Smooth muscle cell (in vitro differentiated cells): ENCODE results near the gene MACROD1. TPM values are rescaled to one million over a fixed set of nuclear protein-coding genes. Genes with fewer than 3 reads are reported as not detected.
A peak's percentile ranks its signal among the peaks of the same experiment; 100 is the strongest.

ENCODE experiments used
- DNase-seq: peaks from one replicate; lab custom pipeline; 2025; ENCODE audit not compliant: unreplicated experiment; lab: John Stamatoyannopoulos, UW
- H2AFZ ChIP-seq: fragments of 200-600 bp; sonication (generic); 2 replicates; pipeline ENCODE4 v1.6.0; 2016; ENCODE audit warnings: antibody characterized with exemption, low read depth, mild to moderate bottlenecking
- H3F3A ChIP-seq: fragments of 200-600 bp; sonication (generic); 2 replicates; pipeline ENCODE4 v1.6.0; 2017; ENCODE audit warnings: antibody characterized with exemption, low read depth
- H3K27ac ChIP-seq: fragments of 200-600 bp; sonication (generic); 2 replicates; pipeline ENCODE4 v1.5.1; 2016; ENCODE audit warnings: low read depth, mild to moderate bottlenecking
- H3K27me3 ChIP-seq: fragments of 200-600 bp; sonication (generic); 2 replicates; pipeline ENCODE4 v1.6.1; 2016; ENCODE audit warnings: low read depth, mild to moderate bottlenecking
- H3K36me3 ChIP-seq: fragments of 200-600 bp; sonication (generic); 2 replicates; pipeline ENCODE4 v1.5.1; 2016; ENCODE audit warnings: low read depth
- H3K4me1 ChIP-seq: fragments of 200-600 bp; sonication (generic); 2 replicates; pipeline ENCODE4 v1.5.1; 2016; ENCODE audit warnings: low read depth
- H3K4me2 ChIP-seq: fragments of 200-600 bp; sonication (generic); 2 replicates; pipeline ENCODE4 v1.6.0; 2016; ENCODE audit warnings: mild to moderate bottlenecking
- H3K4me3 ChIP-seq: fragments of 200-600 bp; sonication (generic); 2 replicates; pipeline ENCODE4 v1.5.1; 2016; ENCODE audit warnings: mild to moderate bottlenecking
- H3K79me2 ChIP-seq: fragments of 200-600 bp; sonication (generic); 2 replicates; pipeline ENCODE4 v1.6.0; 2016; ENCODE audit warnings: low read depth, mild to moderate bottlenecking
- H3K9ac ChIP-seq: fragments of 200-600 bp; sonication (generic); 2 replicates; pipeline ENCODE4 v1.6.0; 2016; ENCODE audit warnings: low read depth
- H3K9me3 ChIP-seq: fragments of 200-600 bp; sonication (generic); replicated peaks from 2 replicates; pipeline ENCODE4 v1.5.1; 2016; ENCODE audit warnings: low read depth
- H4K20me1 ChIP-seq: fragments of 200-600 bp; sonication (generic); 2 replicates; pipeline ENCODE4 v1.6.0; 2016; ENCODE audit warnings: low read depth
- WGBS: methylation state at CpG from one replicate; pipeline ENCODE4 v1.1.7; 2016; ENCODE audit warnings: low lambda C conversion rate; 5-methylcytosine and 5-hydroxymethylcytosine counted together
- polyA plus RNA-seq: library from polyadenylated mRNA; unstranded; fragments of >200 nt; fragmentation: Nextera tagmentation; extraction: Ambion mirVana; gene quantifications from 2 replicates; pipeline ENCODE4 v1.2.1, GENCODE V29; 2016
- total RNA-seq: library from RNA; depleted of rRNA; stranded (reverse); fragments of >200 nt; gene quantifications from 2 replicates; pipeline ENCODE4 v1.2.3, GENCODE V29; 2014
- TF ChIP-seq, protein P1 (sequence below): fragments of 200-600 bp; sonication (generic); IDR thresholded peaks from 2 replicates; pipeline ENCODE4 v1.5.1; 2017; ENCODE audit warnings: borderline replicate concordance, mild to moderate bottlenecking, antibody characterized with exemption; ENCODE audit not compliant: insufficient read depth, poor library complexity, severe bottlenecking

The MACROD1 gene, protein sequence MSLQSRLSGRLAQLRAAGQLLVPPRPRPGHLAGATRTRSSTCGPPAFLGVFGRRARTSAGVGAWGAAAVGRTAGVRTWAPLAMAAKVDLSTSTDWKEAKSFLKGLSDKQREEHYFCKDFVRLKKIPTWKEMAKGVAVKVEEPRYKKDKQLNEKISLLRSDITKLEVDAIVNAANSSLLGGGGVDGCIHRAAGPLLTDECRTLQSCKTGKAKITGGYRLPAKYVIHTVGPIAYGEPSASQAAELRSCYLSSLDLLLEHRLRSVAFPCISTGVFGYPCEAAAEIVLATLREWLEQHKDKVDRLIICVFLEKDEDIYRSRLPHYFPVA
- total RNA-seq (9.2 and 57.9 TPM in 2 replicates), polyA plus RNA-seq (32.6 and 35.2 TPM in 2 replicates)

GRCh38 chr11:64165842-64166635 lies at the start of gene MACROD1:
TSS of gene MACROD1 (minus strand) at chr11:64166113. CDS start at chr11:64165994, 119 bp downstream.
- H3K4me1 ChIP-seq = peaks cover 12% of the 10 kb centered on the region
- no peaks in the 10 kb centered on the region for H3K9me3 ChIP-seq
- peak within 1 kb of the TSS; percentile 96 for H2AFZ ChIP-seq
- DNase-seq = peak; percentile 57
- WGBS = under 1% methylated on average over 73 of the region's 92 CpGs
- H3K36me3 ChIP-seq = no peaks in the 10 kb centered on the region
- no peak within 1 kb of the TSS for H3K27ac ChIP-seq
- peak within 1 kb of the TSS; percentile 15 for H3K9ac ChIP-seq
- no peaks in the 10 kb centered on the region for H3K27me3 ChIP-seq
- H3F3A ChIP-seq = no peaks in the 10 kb centered on the region
- peak within 1 kb of the TSS; percentile 92 for H3K4me2 ChIP-seq
- no peaks in the 10 kb centered on the region for H3K79me2 ChIP-seq
- TF ChIP-seq, protein P1, sequence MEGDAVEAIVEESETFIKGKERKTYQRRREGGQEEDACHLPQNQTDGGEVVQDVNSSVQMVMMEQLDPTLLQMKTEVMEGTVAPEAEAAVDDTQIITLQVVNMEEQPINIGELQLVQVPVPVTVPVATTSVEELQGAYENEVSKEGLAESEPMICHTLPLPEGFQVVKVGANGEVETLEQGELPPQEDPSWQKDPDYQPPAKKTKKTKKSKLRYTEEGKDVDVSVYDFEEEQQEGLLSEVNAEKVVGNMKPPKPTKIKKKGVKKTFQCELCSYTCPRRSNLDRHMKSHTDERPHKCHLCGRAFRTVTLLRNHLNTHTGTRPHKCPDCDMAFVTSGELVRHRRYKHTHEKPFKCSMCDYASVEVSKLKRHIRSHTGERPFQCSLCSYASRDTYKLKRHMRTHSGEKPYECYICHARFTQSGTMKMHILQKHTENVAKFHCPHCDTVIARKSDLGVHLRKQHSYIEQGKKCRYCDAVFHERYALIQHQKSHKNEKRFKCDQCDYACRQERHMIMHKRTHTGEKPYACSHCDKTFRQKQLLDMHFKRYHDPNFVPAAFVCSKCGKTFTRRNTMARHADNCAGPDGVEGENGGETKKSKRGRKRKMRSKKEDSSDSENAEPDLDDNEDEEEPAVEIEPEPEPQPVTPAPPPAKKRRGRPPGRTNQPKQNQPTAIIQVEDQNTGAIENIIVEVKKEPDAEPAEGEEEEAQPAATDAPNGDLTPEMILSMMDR = no peak
- no peaks in the 10 kb centered on the region for H4K20me1 ChIP-seq
- peak within 1 kb of the TSS; percentile 74 for H3K4me3 ChIP-seq

DNA sequence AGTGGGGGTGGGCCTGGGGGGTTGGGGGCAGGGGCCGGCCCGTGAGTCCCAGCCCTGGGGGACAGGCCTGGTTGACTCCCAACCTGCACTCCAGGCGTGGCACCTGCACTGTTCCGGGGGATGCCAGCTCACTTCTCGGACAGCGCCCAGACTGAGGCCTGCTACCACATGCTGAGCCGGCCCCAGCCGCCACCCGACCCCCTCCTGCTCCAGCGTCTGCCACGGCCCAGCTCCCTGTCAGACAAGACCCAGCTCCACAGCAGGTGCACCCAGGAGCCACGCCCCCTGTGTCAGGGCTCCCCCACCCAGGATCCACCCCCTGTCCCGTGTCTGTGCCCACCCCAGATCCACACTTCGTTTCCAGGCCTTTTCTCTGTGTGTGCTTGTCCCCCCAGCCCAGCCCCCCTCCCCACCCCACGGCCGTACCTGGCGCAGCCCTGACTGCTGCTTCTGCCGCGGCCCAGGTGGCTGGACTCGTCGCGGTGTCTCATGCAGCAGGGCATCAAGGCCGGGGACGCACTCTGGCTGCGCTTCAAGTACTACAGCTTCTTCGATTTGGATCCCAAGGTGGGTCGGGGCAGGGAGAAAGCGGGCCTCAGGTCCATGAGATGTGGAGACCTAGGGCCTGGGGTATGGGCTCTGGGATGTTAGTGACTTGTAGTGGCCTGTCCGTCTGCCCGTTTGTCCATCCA lies 45.4 kb upstream of the MACROD1 start:
- Histone ChIP-seq H3K4me3 (no peak overlapping the region), H3K27ac (no peak overlapping the region), H3K79me2 (no peaks in the 10 kb centered on the region), H4K20me1 (no peaks in the 10 kb centered on the region), H2AFZ (no peak overlapping the region), H3K4me2 (no peak overlapping the region), H3K27me3 (no peaks in the 10 kb centered on the region), H3K9me3 (no peaks in the 10 kb centered on the region), H3K36me3 (no peaks in the 10 kb centered on the region), H3K9ac (no peak overlapping the region), H3F3A (no peaks in the 10 kb centered on the region), H3K4me1 (no peaks in the 10 kb centered on the region)
- WGBS = 91% methylated on average over 25 of the region's 30 CpGs
- TF ChIP-seq, protein P1 = no peak
- no peak for DNase-seq

- 96% methylated on average over 24 of the region's 24 CpGs for WGBS
- Histone ChIP-seq H3K27me3 (no peaks in the 10 kb centered on the region), H3K27ac (no peak overlapping the region), H3K4me1 (no peaks in the 10 kb centered on the region), H3K79me2 (no peaks in the 10 kb centered on the region), H3K4me2 (no peak overlapping the region), H3K36me3 (no peaks in the 10 kb centered on the region), H2AFZ (no peak overlapping the region), H3K9ac (no peak overlapping the region), H3K9me3 (no peaks in the 10 kb centered on the region), H3K4me3 (no peak overlapping the region), H3F3A (no peaks in the 10 kb centered on the region), H4K20me1 (no peaks in the 10 kb centered on the region)
- DNase-seq = no peak
- TF ChIP-seq, protein P1 = no peak
Measured at GRCh38 chr11:64210301-64211020, 44.5 kb upstream of the MACROD1 start.
